Fibroblast of villous mesenchyme (primary cell): ENCODE measurements around the gene HPRT1. TPM values are rescaled to one million over a fixed set of nuclear protein-coding genes. Genes with fewer than 3 reads are reported as not detected.

Source experiments
- DNase-seq: peaks from one replicate; pipeline ENCODE4 v3.0.0-alpha.2; 2010; ENCODE audit warnings: low read depth
- H3K4me3 ChIP-seq: 2 replicates; pipeline ENCODE4 v1.5.1; 2011; ENCODE audit warnings: low read depth, mild to moderate bottlenecking, low read length
- CTCF ChIP-seq: IDR thresholded peaks from 2 replicates; pipeline ENCODE4 v1.5.1; 2012; ENCODE audit warnings: low read depth, mild to moderate bottlenecking, low read length; ENCODE audit not compliant: insufficient read depth
- total RNA-seq: library from RNA; depleted of rRNA; stranded (reverse); fragments of >200 nt; gene quantifications from 2 replicates; pipeline ENCODE4 v1.2.3, GENCODE V29; 2012

HPRT1 gene, protein sequence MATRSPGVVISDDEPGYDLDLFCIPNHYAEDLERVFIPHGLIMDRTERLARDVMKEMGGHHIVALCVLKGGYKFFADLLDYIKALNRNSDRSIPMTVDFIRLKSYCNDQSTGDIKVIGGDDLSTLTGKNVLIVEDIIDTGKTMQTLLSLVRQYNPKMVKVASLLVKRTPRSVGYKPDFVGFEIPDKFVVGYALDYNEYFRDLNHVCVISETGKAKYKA
- 6.8 and 17.3 TPM in 2 replicates for total RNA-seq

- DNase-seq: peak; percentile 72
- H3K4me3 ChIP-seq: peak within 1 kb of the TSS; percentile 73
- no peak for TF ChIP-seq CTCF
These were observed at the start of gene HPRT1 for GRCh38 chrX:134460005-134460861. TSS of gene HPRT1 (plus strand) at chrX:134460165. CDS start at chrX:134460312, 147 bp downstream.

DNA sequence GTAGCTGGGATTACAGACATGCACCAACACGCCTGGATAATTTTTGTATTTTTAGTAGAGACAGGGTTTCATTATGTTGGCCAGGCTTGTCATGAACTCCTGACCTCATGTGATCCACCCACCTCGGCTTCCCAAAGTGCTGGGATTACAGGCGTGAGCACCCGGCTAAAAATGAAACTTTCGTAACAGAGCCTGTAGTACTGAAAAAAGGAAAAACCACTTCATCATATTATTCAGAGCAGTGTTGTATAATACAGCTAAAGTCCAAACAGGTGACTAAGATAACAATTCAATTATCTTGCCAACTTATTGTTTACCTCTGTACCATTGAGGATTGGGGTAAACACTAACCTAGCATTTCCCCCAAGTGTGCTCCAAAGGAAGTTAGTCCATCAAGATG lies 43.9 kb upstream of the HPRT1 start:
- DNase-seq: peak; percentile 4
- H3K4me3 ChIP-seq: no peak overlapping the region
- TF ChIP-seq CTCF: no peak

- DNase-seq: no peak
- TF ChIP-seq CTCF: no peak
- H3K4me3 ChIP-seq: no peak overlapping the region
These were observed 41.5 kb upstream of the HPRT1 start for GRCh38 chrX:134418317-134419113.

DNA sequence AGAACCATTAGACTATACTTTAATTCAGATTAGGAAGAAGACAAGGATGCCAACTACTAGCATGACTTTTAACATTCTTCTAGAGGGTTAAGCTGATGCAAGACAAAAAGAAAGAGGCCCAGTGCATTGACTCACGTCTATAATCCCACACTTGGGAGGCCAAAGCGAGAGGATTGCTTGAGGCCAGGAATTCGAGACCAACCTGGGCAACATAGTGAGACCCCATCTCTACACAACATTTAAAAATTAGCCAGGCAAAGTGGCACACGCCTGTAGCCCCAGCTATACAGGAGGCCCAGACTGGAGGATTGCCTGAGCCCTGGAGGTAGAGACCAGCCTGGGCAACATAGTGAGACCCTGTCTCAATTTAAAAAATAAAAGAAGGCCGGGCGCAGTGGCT lies 40.2 kb upstream of the HPRT1 start:
- TF ChIP-seq CTCF: no peak
- no peak overlapping the region for H3K4me3 ChIP-seq
- DNase-seq: no peak

DNA sequence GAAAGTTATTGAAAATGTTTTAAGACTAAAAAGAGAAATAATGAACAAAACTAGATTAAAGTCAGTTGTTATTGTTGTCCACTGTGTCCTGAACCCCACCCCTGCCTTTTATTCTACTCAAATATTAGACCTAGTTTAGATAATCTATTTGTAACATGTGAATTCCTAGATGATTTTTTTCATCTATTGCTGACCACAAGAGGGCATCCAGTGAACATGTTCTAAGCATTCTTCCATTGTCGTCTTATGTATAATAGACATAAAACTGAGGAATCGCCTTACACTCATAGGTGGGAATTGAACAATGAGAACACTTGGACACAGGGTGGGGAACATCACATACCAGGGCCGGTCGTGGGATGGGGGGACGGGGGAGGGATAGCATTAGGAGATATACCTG lies 36.4 kb upstream of the HPRT1 start:
- TF ChIP-seq CTCF: peak; percentile 34
- H3K4me3 ChIP-seq: no peak overlapping the region
- peak; percentile 32 for DNase-seq

GRCh38 chrX:134426281-134426680 lies 33.7 kb upstream of the HPRT1 start:
- TF ChIP-seq CTCF: no peak
- no peak overlapping the region for H3K4me3 ChIP-seq
- no peak for DNase-seq
